ENCODE measurements around the gene BRSK2. TPM values are rescaled to one million over a fixed set of nuclear protein-coding genes. Genes with fewer than 3 reads are reported as not detected.
A peak's percentile ranks its signal among the peaks of the same experiment; 100 is the strongest.
"Not testable (repeated sequence)": the region's sequence is repeated elsewhere in the genome, so short reads cannot be mapped to it uniquely, and the experiment has no call there.

The BRSK2 gene
- total RNA-seq: 0.14 TPM
- 1.1 TPM for polyA plus RNA-seq
- long read RNA-seq, donor 1: 0 reads
- long read RNA-seq, donor 2: 0 reads
- long read RNA-seq, donor 3, partial matches to known transcripts: 30 of 30 reads
- long read RNA-seq, donor 3, other reads (novel, unspliced or antisense): 0 of 30 reads
- long read RNA-seq, donor 4: 0 reads
- long read RNA-seq, donor 5: 0 reads
- long read RNA-seq, donor 6: 0 reads
- long read RNA-seq, donor 7: 0 reads
- long read RNA-seq, donor 8: 0 reads
- long read RNA-seq, donor 9: 0 reads
- long read RNA-seq, donor 10: 0 reads

GRCh38 chr11:1389932-1390568 lies at the start of gene BRSK2:
Gene BRSK2, plus strand, starts transcription at chr11:1389934. Its CDS starts 351 bp downstream, at chr11:1390285.
- Histone ChIP-seq H3K4me1 (ENCODE audit: control insufficient read depth in 2 of 2, insufficient read depth in 2 of 2, low read length in 2 of 2) (peaks cover 3 to 6% of the 10 kb centered on the region in 2 donors), H3K9me3 (ENCODE audit: control insufficient read depth in 2 of 2, insufficient read depth in 1 of 2, low read length in 1 of 2) (peaks cover 0 to 3% of the 10 kb centered on the region in 2 donors), H3K4me3 (ENCODE audit: low read length in 2 of 2) (peak within 1 kb of the TSS; percentile 22 to 52), H3K27me3 (ENCODE audit: control insufficient read depth in 2 of 2, insufficient read depth in 1 of 2, low read length in 1 of 2) (peaks cover 51 to 65% of the 10 kb centered on the region in 2 donors), H3K27ac (ENCODE audit: low read depth in 1 of 2, low read length in 1 of 2) (no peak within 1 kb of the TSS), H3K36me3 (ENCODE audit: control insufficient read depth in 2 of 2, insufficient read depth in 2 of 2, low read length in 1 of 2) (no peaks in the 10 kb centered on the region)
- DNase-seq (ENCODE audit: low read depth in 6 of 9, low spot score in 9 of 9): no peak
- WGBS: 2% methylated on average over 119 of the region's 119 CpGs

DNA sequence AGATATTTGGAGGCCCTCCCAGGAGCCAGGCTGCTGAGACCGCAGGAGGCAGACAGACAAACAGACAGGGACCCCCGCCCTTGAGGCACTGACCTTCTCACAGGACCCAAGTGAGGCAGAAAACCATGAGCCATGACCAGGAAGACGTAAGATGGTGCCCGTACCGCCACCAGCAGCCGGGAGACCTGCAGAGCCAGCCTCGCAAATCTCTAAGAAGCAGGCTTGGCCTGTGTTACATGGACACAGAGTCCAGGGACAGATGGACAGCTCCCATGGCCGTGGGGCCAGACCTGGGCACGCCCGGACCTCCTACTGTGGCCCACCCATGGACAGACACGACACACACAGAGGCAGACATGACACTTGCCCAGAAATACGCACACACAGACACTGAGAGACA lies 49.6 kb upstream of the BRSK2 start:
- H3K4me1 ChIP-seq (ENCODE audit: control insufficient read depth in 2 of 2, insufficient read depth in 2 of 2, low read length in 2 of 2): peaks cover 10% of the 10 kb centered on the region in 2 donors
- 89% methylated on average over 12 of the region's 12 CpGs for WGBS
- no peak for DNase-seq (ENCODE audit: low read depth in 6 of 9, low spot score in 9 of 9)
- H3K36me3 ChIP-seq (ENCODE audit: control insufficient read depth in 2 of 2, insufficient read depth in 2 of 2, low read length in 1 of 2): no peaks in the 10 kb centered on the region
- no peak overlapping the region for H3K4me3 ChIP-seq (ENCODE audit: low read length in 2 of 2)
- H3K9me3 ChIP-seq (ENCODE audit: control insufficient read depth in 2 of 2, insufficient read depth in 1 of 2, low read length in 1 of 2): peaks cover 0 to 2% of the 10 kb centered on the region in 2 donors
- H3K27ac ChIP-seq (ENCODE audit: low read depth in 1 of 2, low read length in 1 of 2): no peak overlapping the region
- peaks cover 10 to 46% of the 10 kb centered on the region in 2 donors for H3K27me3 ChIP-seq (ENCODE audit: control insufficient read depth in 2 of 2, insufficient read depth in 1 of 2, low read length in 1 of 2)

GRCh38 chr11:1341226-1341625 lies 48.5 kb upstream of the BRSK2 start:
- H3K27me3 ChIP-seq (ENCODE audit: control insufficient read depth in 2 of 2, insufficient read depth in 1 of 2, low read length in 1 of 2): peaks cover 8 to 36% of the 10 kb centered on the region in 2 donors
- H3K4me3 ChIP-seq (ENCODE audit: low read length in 2 of 2); H3K36me3 ChIP-seq (ENCODE audit: control insufficient read depth in 2 of 2, insufficient read depth in 2 of 2, low read length in 1 of 2); H3K4me1 ChIP-seq (ENCODE audit: control insufficient read depth in 2 of 2, insufficient read depth in 2 of 2, low read length in 2 of 2); DNase-seq (ENCODE audit: low read depth in 6 of 9, low spot score in 9 of 9); H3K9me3 ChIP-seq (ENCODE audit: control insufficient read depth in 2 of 2, insufficient read depth in 1 of 2, low read length in 1 of 2); H3K27ac ChIP-seq (ENCODE audit: low read depth in 1 of 2, low read length in 1 of 2): not testable (repeated sequence)
- 94% methylated on average over 10 of the region's 10 CpGs for WGBS

GRCh38 chr11:1341928-1342524 lies 47.7 kb upstream of the BRSK2 start:
- no peak for DNase-seq (ENCODE audit: low read depth in 6 of 9, low spot score in 9 of 9)
- Histone ChIP-seq H3K4me3 (ENCODE audit: low read length in 2 of 2) (no peak overlapping the region), H3K36me3 (ENCODE audit: control insufficient read depth in 2 of 2, insufficient read depth in 2 of 2, low read length in 1 of 2) (no peaks in the 10 kb centered on the region), H3K27me3 (ENCODE audit: control insufficient read depth in 2 of 2, insufficient read depth in 1 of 2, low read length in 1 of 2) (peaks cover 6 to 30% of the 10 kb centered on the region in 2 donors), H3K27ac (ENCODE audit: low read depth in 1 of 2, low read length in 1 of 2) (no peak overlapping the region), H3K4me1 (ENCODE audit: control insufficient read depth in 2 of 2, insufficient read depth in 2 of 2, low read length in 2 of 2) (no peaks in the 10 kb centered on the region), H3K9me3 (ENCODE audit: control insufficient read depth in 2 of 2, insufficient read depth in 1 of 2, low read length in 1 of 2) (peaks cover 0 to 2% of the 10 kb centered on the region in 2 donors)
- 58% methylated on average over 17 of the region's 17 CpGs for WGBS

DNA sequence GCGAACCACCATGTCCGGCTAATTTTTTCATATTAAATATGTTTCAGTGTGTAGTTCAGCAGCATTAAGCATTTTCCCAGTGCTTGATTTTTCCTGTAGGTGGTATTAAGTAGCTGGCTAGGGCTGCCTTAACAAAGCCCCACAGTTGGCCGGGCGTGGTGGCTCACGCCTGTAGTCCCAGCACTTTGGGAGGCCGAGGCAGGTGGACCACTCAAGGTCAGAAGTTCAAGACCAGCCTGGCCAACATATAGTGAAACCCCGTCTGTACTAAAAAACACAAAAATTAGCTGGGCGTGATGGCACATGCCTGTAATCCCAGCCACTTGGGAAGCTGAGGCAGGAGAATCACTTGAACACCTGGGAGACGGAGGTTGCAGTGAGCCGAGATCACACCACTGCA lies 46.8 kb upstream of the BRSK2 start:
- H3K36me3 ChIP-seq (ENCODE audit: control insufficient read depth in 2 of 2, insufficient read depth in 2 of 2, low read length in 1 of 2): no peaks in the 10 kb centered on the region
- H3K4me1 ChIP-seq (ENCODE audit: control insufficient read depth in 2 of 2, insufficient read depth in 2 of 2, low read length in 2 of 2): no peaks in the 10 kb centered on the region
- peaks cover 0 to 21% of the 10 kb centered on the region in 2 donors for H3K27me3 ChIP-seq (ENCODE audit: control insufficient read depth in 2 of 2, insufficient read depth in 1 of 2, low read length in 1 of 2)
- no peak for DNase-seq (ENCODE audit: low read depth in 6 of 9, low spot score in 9 of 9)
- 93% methylated on average over 10 of the region's 10 CpGs for WGBS
- H3K4me3 ChIP-seq (ENCODE audit: low read length in 2 of 2): no peak overlapping the region
- H3K9me3 ChIP-seq (ENCODE audit: control insufficient read depth in 2 of 2, insufficient read depth in 1 of 2, low read length in 1 of 2): peaks cover 0 to 2% of the 10 kb centered on the region in 2 donors
- H3K27ac ChIP-seq (ENCODE audit: low read depth in 1 of 2, low read length in 1 of 2): no peak overlapping the region

- H3K4me3 ChIP-seq (ENCODE audit: low read length in 2 of 2): no peak overlapping the region
- no peaks in the 10 kb centered on the region for H3K36me3 ChIP-seq (ENCODE audit: control insufficient read depth in 2 of 2, insufficient read depth in 2 of 2, low read length in 1 of 2)
- no peak for DNase-seq (ENCODE audit: low read depth in 6 of 9, low spot score in 9 of 9)
- 79% methylated on average over 25 of the region's 25 CpGs for WGBS
- H3K4me1 ChIP-seq (ENCODE audit: control insufficient read depth in 2 of 2, insufficient read depth in 2 of 2, low read length in 2 of 2): no peaks in the 10 kb centered on the region
- H3K27me3 ChIP-seq (ENCODE audit: control insufficient read depth in 2 of 2, insufficient read depth in 1 of 2, low read length in 1 of 2): peaks cover 0 to 17% of the 10 kb centered on the region in 2 donors
- no peak overlapping the region for H3K27ac ChIP-seq (ENCODE audit: low read depth in 1 of 2, low read length in 1 of 2)
- H3K9me3 ChIP-seq (ENCODE audit: control insufficient read depth in 2 of 2, insufficient read depth in 1 of 2, low read length in 1 of 2): no peaks in the 10 kb centered on the region
These were observed 46.2 kb upstream of the BRSK2 start for GRCh38 chr11:1343391-1344055.

- H3K9me3 ChIP-seq (ENCODE audit: control insufficient read depth in 2 of 2, insufficient read depth in 1 of 2, low read length in 1 of 2): no peaks in the 10 kb centered on the region
- no peak overlapping the region for H3K4me3 ChIP-seq (ENCODE audit: low read length in 2 of 2)
- no peak for DNase-seq (ENCODE audit: low read depth in 6 of 9, low spot score in 9 of 9)
- H3K4me1 ChIP-seq (ENCODE audit: control insufficient read depth in 2 of 2, insufficient read depth in 2 of 2, low read length in 2 of 2): no peaks in the 10 kb centered on the region
- H3K27me3 ChIP-seq (ENCODE audit: control insufficient read depth in 2 of 2, insufficient read depth in 1 of 2, low read length in 1 of 2): peaks cover 0 to 15% of the 10 kb centered on the region in 2 donors
- H3K27ac ChIP-seq (ENCODE audit: low read depth in 1 of 2, low read length in 1 of 2): no peak overlapping the region
- H3K36me3 ChIP-seq (ENCODE audit: control insufficient read depth in 2 of 2, insufficient read depth in 2 of 2, low read length in 1 of 2): no peaks in the 10 kb centered on the region
- 87% methylated on average over 26 of the region's 26 CpGs for WGBS
These were observed 45.6 kb upstream of the BRSK2 start for GRCh38 chr11:1344056-1344635.

GRCh38 chr11:1345737-1346513 lies 43.8 kb upstream of the BRSK2 start:
- WGBS: 84% methylated on average over 28 of the region's 28 CpGs
- DNase-seq (ENCODE audit: low read depth in 6 of 9, low spot score in 9 of 9): no peak

More at GRCh38 chr11:1345737-1346513, 43.8 kb upstream of the BRSK2 start:
- Histone ChIP-seq H3K9me3 (ENCODE audit: control insufficient read depth in 2 of 2, insufficient read depth in 1 of 2, low read length in 1 of 2) (no peaks in the 10 kb centered on the region), H3K4me3 (ENCODE audit: low read length in 2 of 2) (no peak overlapping the region), H3K36me3 (ENCODE audit: control insufficient read depth in 2 of 2, insufficient read depth in 2 of 2, low read length in 1 of 2) (no peaks in the 10 kb centered on the region), H3K27me3 (ENCODE audit: control insufficient read depth in 2 of 2, insufficient read depth in 1 of 2, low read length in 1 of 2) (peaks cover 0 to 22% of the 10 kb centered on the region in 2 donors), H3K4me1 (ENCODE audit: control insufficient read depth in 2 of 2, insufficient read depth in 2 of 2, low read length in 2 of 2) (no peaks in the 10 kb centered on the region), H3K27ac (ENCODE audit: low read depth in 1 of 2, low read length in 1 of 2) (no peak overlapping the region)
